ENCODE results near the gene NAT16.

Gene NAT16

GRCh38 chr7:101156866-101157589 lies 23.1 kb downstream of the NAT16 start:
- DNase-seq = no peak

GRCh38 chr7:101156277-101156676 lies 23.8 kb downstream of the NAT16 start:
- no peak for DNase-seq

- DNase-seq = no peak
Measured at GRCh38 chr7:101155303-101155702, 24.8 kb downstream of the NAT16 start.

GRCh38 chr7:101154693-101155102 lies 25.4 kb downstream of the NAT16 start:
- no peak for DNase-seq

DNA sequence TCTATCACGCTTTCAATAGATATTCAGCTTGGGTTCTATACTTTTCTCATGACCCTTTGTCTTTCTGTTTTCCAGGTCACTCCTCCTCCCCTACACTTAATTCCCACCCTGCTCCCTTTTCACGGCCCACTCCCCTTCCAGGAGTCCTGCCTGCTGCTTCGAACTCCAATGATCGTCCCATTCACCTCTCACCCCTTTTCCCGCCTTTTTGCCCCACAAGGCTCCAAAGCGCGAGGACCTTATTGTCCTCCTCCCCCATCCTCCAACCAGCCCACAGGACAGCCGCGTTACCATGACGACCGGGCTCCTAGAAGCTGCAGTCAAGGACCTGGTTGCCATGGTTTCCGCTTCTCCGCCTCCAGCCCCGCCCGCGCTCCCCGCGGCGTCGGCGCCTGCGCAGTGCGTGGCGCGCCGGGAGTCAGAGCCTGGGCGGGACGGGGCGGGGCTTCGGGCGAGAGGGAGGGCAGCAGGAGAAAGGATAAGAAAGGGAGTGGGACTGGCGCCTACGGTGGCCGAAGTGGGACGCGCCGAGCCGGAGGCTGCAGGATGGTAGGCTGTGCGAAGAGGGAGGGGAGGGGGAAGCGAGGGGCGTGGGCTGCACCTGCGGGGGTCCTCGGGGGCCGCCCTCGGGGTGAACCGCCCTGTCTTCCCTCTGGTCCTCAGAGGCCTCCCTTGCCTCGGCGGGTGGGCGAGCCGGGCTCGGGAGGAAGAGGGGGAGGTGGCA lies 26.0 kb downstream of the NAT16 start, which contains the start of gene AP1S1:
Gene AP1S1 (plus strand): TSS at position 508 of the 724 bp plus-strand sequence. CDS start 39 bp downstream, at position 547.
- DNase-seq = peak; percentile 88 to 92

GRCh38 chr7:101151908-101152651 lies 28.0 kb downstream of the NAT16 start:
- DNase-seq = no peak

DNA sequence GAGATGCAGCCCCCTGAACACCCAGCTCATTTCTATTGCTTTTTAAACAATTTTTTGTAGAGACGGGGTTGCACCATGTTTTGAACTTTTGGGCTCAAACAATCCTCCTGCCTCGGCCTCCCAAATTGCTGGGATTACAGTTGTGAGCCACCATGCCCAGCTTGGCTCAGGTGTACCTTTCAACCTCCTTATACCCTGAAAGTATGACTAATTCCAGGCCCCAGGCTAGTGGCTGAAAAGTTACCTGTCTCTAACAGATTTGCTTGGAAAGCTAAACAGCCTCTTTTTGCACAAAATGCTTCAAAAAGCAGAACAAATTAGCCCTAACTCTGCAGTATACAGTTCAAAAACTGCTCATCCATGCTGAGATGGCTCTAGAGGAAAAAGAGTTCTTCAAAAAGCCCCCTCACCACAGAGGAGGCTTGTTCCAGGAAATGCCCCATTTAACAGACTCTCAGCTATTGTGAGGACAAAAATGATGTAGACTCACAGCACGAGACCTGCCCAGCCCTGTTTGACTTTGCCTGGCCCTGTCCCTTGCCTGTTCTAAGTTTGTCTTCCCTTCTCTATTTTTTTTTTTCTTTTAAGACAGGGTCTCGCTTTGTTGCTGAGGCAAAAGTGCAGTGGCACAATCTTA lies 39.2 kb downstream of the NAT16 start:
- no peak for DNase-seq

- no peak for DNase-seq
Measured at GRCh38 chr7:101140339-101140699, 39.8 kb downstream of the NAT16 start.

GRCh38 chr7:101138213-101138870 lies 41.8 kb downstream of the NAT16 start:
- peak; percentile 88 to 95 for DNase-seq

- DNase-seq = peak; percentile 46 to 52
Measured at GRCh38 chr7:101137651-101138212, 42.4 kb downstream of the NAT16 start.

DNA sequence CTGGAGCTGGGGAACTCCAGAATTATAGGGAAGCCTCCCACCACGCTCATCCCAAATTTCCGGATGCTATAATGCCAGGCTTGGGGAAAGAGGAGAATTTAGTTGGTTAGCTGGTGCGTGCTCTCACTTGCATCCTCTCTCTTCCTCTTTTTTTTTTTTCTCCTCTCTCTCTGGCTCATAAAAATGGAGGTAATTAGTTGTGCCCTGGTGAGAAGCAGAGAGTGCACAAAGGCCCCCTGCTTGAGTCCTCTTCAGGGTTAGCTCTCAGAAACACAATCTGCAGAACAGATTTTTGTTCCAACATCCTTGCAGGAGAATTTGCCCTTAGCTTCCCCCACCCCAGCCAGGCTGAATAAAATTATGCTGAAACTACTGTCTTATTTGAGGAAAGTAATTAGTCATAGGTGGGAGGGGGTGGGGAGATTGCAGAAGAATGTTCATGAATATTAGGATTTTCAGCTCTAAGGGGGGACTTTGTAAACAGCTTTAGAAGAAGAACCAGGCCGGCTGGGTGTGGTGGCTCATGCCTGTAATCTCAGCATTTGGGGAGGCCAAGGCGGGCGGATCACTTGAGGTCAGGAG lies 45.6 kb downstream of the NAT16 start:
- peak; percentile 70 to 75 for DNase-seq

GRCh38 chr7:101133621-101134398 lies 46.3 kb downstream of the NAT16 start:
- DNase-seq = peak in 1 of 2 donors; percentile 30

DNA sequence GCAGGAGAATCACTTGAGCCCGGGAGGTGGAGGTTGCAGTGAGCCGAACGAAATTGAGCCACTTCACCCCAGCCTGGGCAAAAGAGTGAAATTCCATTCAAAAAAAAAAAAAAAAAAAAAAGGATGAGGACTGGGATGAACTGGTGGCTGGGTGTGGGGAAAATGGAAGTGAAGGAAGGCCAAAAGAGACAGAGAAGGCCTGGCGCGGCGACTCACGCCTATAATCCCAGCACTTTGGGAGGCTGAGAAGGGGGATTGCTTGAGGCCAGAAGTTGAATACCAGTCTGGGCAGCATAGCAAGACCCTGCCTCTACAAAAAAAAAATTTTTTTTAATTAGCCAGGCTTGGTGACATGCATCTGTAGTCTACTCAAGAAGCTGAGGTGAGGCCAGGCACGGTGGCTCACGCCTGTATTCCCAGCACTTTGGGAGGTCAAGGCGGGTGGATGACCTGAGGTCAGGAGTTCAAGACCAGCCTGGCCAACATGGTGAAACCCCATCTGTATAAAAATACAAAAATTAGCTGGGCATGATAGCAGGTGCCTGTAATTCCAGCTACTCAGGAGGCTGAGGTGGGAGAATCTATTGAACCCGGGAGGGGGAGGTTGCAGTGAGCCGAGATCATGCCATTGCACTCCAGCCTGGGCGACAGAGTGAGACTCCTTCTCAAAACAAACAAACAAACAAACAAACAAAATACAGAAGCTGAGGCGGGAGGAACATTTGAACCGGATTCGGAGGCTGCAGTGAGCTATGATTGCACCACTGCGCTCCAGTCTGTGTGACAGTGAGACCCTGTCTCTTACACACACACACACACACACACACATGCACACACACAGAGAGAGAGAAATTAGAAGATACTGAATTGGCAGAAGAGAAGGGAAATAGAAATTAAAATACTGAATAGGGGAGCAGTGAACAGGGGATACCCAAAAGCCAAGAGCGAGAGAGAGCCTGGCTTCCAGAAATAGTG lies 47.2 kb downstream of the NAT16 start:
- peak in 1 of 2 donors; percentile 36 for DNase-seq

- DNase-seq = peak in 1 of 2 donors; percentile 20
Measured at GRCh38 chr7:101129603-101130117, 50.4 kb downstream of the NAT16 start.

GRCh38 chr7:101128040-101128834 lies 51.9 kb downstream of the NAT16 start:
- no peak for DNase-seq

- no peak for DNase-seq
Measured at GRCh38 chr7:101127460-101128039, 52.5 kb downstream of the NAT16 start.

DNA sequence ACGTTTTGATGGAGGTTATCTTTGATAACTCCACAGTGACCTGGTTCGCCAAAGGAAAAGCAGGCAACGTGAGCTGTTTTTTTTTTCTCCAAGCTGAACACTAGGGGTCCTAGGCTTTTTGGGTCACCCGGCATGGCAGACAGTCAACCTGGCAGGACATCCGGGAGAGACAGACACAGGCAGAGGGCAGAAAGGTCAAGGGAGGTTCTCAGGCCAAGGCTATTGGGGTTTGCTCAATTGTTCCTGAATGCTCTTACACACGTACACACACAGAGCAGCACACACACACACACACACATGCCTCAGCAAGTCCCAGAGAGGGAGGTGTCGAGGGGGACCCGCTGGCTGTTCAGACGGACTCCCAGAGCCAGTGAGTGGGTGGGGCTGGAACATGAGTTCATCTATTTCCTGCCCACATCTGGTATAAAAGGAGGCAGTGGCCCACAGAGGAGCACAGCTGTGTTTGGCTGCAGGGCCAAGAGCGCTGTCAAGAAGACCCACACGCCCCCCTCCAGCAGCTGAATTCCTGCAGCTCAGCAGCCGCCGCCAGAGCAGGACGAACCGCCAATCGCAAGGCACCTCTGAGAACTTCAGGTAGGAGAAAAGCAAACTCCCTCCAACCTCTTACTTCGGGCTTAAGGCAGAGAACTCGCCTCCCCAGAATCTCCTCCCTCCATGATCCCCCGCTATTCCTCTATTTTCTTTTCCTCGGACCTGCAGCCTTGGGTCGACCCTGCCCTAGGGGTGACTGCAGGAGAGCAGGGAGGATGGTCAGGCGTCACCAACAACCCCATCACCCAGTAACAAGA lies 53.2 kb downstream of the NAT16 start, which contains the start of gene SERPINE1:
Gene SERPINE1 (plus strand): TSS at position 454 of the 809 bp plus-strand sequence. CDS start 1,290 bp downstream, outside the sequence.
- peak; percentile 80 to 95 for DNase-seq

Measured in inflammatory macrophage (primary cell).